Endothelial cell of umbilical vein (primary cell): ENCODE results near the gene RAMP3. TPM values are rescaled to one million over a fixed set of nuclear protein-coding genes. Genes with fewer than 3 reads are reported as not detected.

ENCODE experiments used
- BruUV-seq: library from RNA; stranded (reverse); fragments of 400-500 nt; replicated peaks from 2 replicates; lab custom pipeline; 2021; lab: Mats Ljungman, UMichigan
- CTCF ChIA-PET: fragments of 300-600, 350-600 bp; sonication (Branson Sonifier 250); formaldehyde crosslinking; loops from one replicate; lab custom pipeline; 2021; ENCODE audit warnings: antibody characterized with exemption, inconsistent platforms; lab: Charles Lee
- POLR2A ChIA-PET: fragments of 300-600, 350-600 bp; sonication (Branson Sonifier 250); formaldehyde crosslinking; loops from one replicate; lab custom pipeline; 2021; ENCODE audit warnings: antibody characterized with exemption, inconsistent platforms; lab: Charles Lee
- DNase-seq: peaks from one replicate; pipeline ENCODE4 v3.0.0-alpha.2; 2011; ENCODE audit warnings: low read depth, low spot score
- FAIRE-seq: peaks from 2 replicates; lab custom pipeline; 2011; peaks lifted over from hg19 to GRCh38; lab: Jason Lieb, UNC
- H2AFZ ChIP-seq: 2 replicates; pipeline ENCODE4 v1.6.0; 2012; ENCODE audit warnings: low read depth, low read length, control low read depth, inconsistent platforms
- H3K27ac ChIP-seq: 2 replicates; pipeline ENCODE4 v1.5.1; 2011; ENCODE audit warnings: low read depth, mild to moderate bottlenecking, control low read depth, low read length, moderate library complexity; ENCODE audit not compliant: insufficient read depth
- H3K27me3 ChIP-seq, 2 experiments: 2 replicates each; pipeline versions ENCODE4 v1.6.0 to v1.6.1; 2011; ENCODE audit warnings: low read length in 2 of 2, mixed read lengths in 1 of 2; ENCODE audit not compliant: control insufficient read depth in 2 of 2, insufficient read depth in 2 of 2
- H3K36me3 ChIP-seq, 2 experiments: 2 replicates in 1 of 2; 3 replicates in 1 of 2; pipeline ENCODE4 v1.5.1; 2011; ENCODE audit warnings: low read length in 2 of 2, mild to moderate bottlenecking in 1 of 2, moderate library complexity in 1 of 2; ENCODE audit not compliant: control insufficient read depth in 2 of 2, insufficient read depth in 2 of 2; ENCODE audit errors: extremely low read depth in 1 of 2
- H3K4me1 ChIP-seq: 3 replicates; pipeline ENCODE4 v1.5.1; 2011; ENCODE audit warnings: mild to moderate bottlenecking, low read length; ENCODE audit not compliant: control insufficient read depth, insufficient read depth; ENCODE audit errors: extremely low read depth
- H3K4me2 ChIP-seq: 2 replicates; pipeline ENCODE4 v1.6.1; 2011; ENCODE audit warnings: low read length, control low read depth, mixed read lengths; ENCODE audit not compliant: insufficient read depth
- H3K4me3 ChIP-seq, 3 experiments: fragments of 200-600 bp in 1 of 3; sonication (generic), shearing (Covaris generic) in 1 of 3; replicated peaks in 1 of 3; 2 replicates each; pipeline ENCODE4 v1.5.1; 2011 to 2016; ENCODE audit warnings: control low read depth in 3 of 3, low read length in 3 of 3, mild to moderate bottlenecking in 2 of 3, inconsistent platforms in 1 of 3, low read depth in 1 of 3, moderate library complexity in 1 of 3; ENCODE audit not compliant: insufficient read depth in 1 of 3
- H3K79me2 ChIP-seq: 2 replicates; pipeline ENCODE4 v1.6.0; 2012; ENCODE audit warnings: low read length, inconsistent platforms; ENCODE audit not compliant: control insufficient read depth, insufficient read depth
- H3K9ac ChIP-seq: replicated peaks from 2 replicates; pipeline ENCODE3; 2011; ENCODE audit warnings: low read length, control low read depth; ENCODE audit not compliant: insufficient read depth; ENCODE audit errors: extremely low read depth
- H3K9me1 ChIP-seq: replicated peaks from 3 replicates; pipeline ENCODE4 v1.6.0; 2011; ENCODE audit warnings: mild to moderate bottlenecking, low read length; ENCODE audit not compliant: control insufficient read depth, insufficient read depth; ENCODE audit errors: extremely low read depth
- H3K9me3 ChIP-seq: replicated peaks from 2 replicates; pipeline ENCODE4 v1.5.1; 2012; ENCODE audit warnings: low read length, inconsistent platforms; ENCODE audit not compliant: control insufficient read depth, insufficient read depth
- H4K20me1 ChIP-seq: replicated peaks from 2 replicates; pipeline ENCODE3; 2011; ENCODE audit warnings: mild to moderate bottlenecking, low read length; ENCODE audit not compliant: control insufficient read depth, insufficient read depth; ENCODE audit errors: extremely low read depth
- CTCF ChIP-seq, 2 donors: IDR thresholded peaks; 1 replicate in 1 of 2; 2 replicates in 1 of 2; pipeline ENCODE4 v1.5.1; 2011; ENCODE audit warnings: low read length in 2 of 2, mild to moderate bottlenecking in 2 of 2, moderate library complexity in 2 of 2, control low read depth in 1 of 2, inconsistent platforms in 1 of 2, low read depth in 1 of 2; ENCODE audit not compliant: insufficient read depth in 1 of 2; ENCODE audit errors: extremely low read depth in 1 of 2
- EZH2 ChIP-seq: IDR thresholded peaks from 2 replicates; pipeline ENCODE4 v1.6.1; 2012; ENCODE audit warnings: borderline replicate concordance, low read depth, mild to moderate bottlenecking, moderate library complexity, low read length, inconsistent platforms; ENCODE audit not compliant: severe bottlenecking
- FOS ChIP-seq: IDR thresholded peaks from 2 replicates; pipeline ENCODE4 v1.6.1; 2011; ENCODE audit warnings: mild to moderate bottlenecking, low read length, moderate library complexity, borderline replicate concordance; ENCODE audit not compliant: insufficient read depth
- GATA2 ChIP-seq: IDR thresholded peaks from 2 replicates; pipeline ENCODE4 v1.7.0; 2011; ENCODE audit warnings: low read depth, mild to moderate bottlenecking, moderate library complexity, mixed read lengths, low read length; ENCODE audit not compliant: insufficient read length, insufficient read depth
- JUN ChIP-seq: IDR thresholded peaks from 2 replicates; pipeline ENCODE4 v1.6.1; 2011; ENCODE audit warnings: borderline replicate concordance, low read depth; ENCODE audit not compliant: insufficient read length, insufficient read depth
- MAX ChIP-seq: IDR thresholded peaks from 2 replicates; pipeline ENCODE4 v1.6.1; 2011; ENCODE audit not compliant: insufficient read depth, insufficient read length
- MYC ChIP-seq: IDR thresholded peaks from one replicate; pipeline ENCODE4 v1.6.1; 2011; ENCODE audit warnings: mild to moderate bottlenecking, low read depth, low read length
- POLR2A ChIP-seq: IDR thresholded peaks from 2 replicates; pipeline ENCODE4 v1.6.1; 2012; ENCODE audit warnings: low read depth, mild to moderate bottlenecking, control low read depth, low read length
- POLR2AphosphoS5 ChIP-seq: IDR thresholded peaks from 2 replicates; pipeline ENCODE4 v1.6.1; 2012; ENCODE audit warnings: low read depth, mild to moderate bottlenecking, control low read depth, low read length, moderate library complexity; ENCODE audit not compliant: insufficient read depth
- dilution Hi-C: fragments of 300-500 bp; cut with MboI; formaldehyde crosslinking; loops from one replicate; pipeline ENCODE4 v1.15.0; 2019; ENCODE audit warnings: low sequenced_read_pairs; ENCODE audit not compliant: extremely low pct_ligation_motif_present
- intact Hi-C: fragments of 100-400 bp; cut with micrococcal nuclease; formaldehyde crosslinking; loops from one replicate; pipeline ENCODE4 v1.10.0; 2022
- polyA plus RNA-seq, 4 experiments: library from polyadenylated mRNA; depleted of rRNA in 3 of 4; stranded (reverse) in 3 of 4; unstranded in 1 of 4; fragments of >200 nt; gene quantifications; 2 replicates each; pipeline versions ENCODE4 v1.2.1 to v1.2.3, GENCODE V29; 2011 to 2012; ENCODE audit warnings: missing spikeins in 1 of 4
- total RNA-seq: library from RNA; stranded (reverse); gene quantifications from 2 replicates; pipeline ENCODE4 v1.2.3, GENCODE V29; 2021

The RAMP3 gene
- total and polyA plus RNA-seq, 2 donors (not counting 3 experiments of a cell fraction or from before 2014, with no cell fraction given) = not detected

- Histone ChIP-seq H2AFZ (no peak overlapping the region), H3K4me2 (no peak overlapping the region), H3K27me3 (peaks cover 4 to 8% of the 10 kb centered on the region in 2 experiments), H3K9me1 (no peaks in the 10 kb centered on the region), H3K4me3 (no peak overlapping the region), H3K27ac (no peak overlapping the region), H3K79me2 (no peaks in the 10 kb centered on the region), H3K4me1 (no peaks in the 10 kb centered on the region), H3K9ac (no peak overlapping the region), H3K9me3 (no peaks in the 10 kb centered on the region), H4K20me1 (no peaks in the 10 kb centered on the region), H3K36me3 (no peaks in the 10 kb centered on the region)
- FAIRE-seq (no peak), DNase-seq (no peak)
- dilution Hi-C loops = no loop called here
- intact Hi-C loops = no loop called here
- CTCF ChIA-PET = interaction anchor here (1.5 kb wide), 1 partner anchor 167 kb away, joined by 5 read pairs; no protein-coding TSS in a partner anchor
- TF ChIP-seq MYC = no peak
- TF ChIP-seq MAX = no peak
- no peak for TF ChIP-seq POLR2AphosphoS5
- TF ChIP-seq GATA2 = no peak
- TF ChIP-seq JUN = no peak
- TF ChIP-seq POLR2A = no peak
- no peak for TF ChIP-seq CTCF (IDR thresholded peaks at IDR 0.05; ENCODE audit: extremely low read depth in 1 of 2, insufficient read depth in 1 of 2, low read depth in 1 of 2, low read length in 2 of 2)
- no peak for TF ChIP-seq FOS
- TF ChIP-seq EZH2 = no peak
- no TSS peak for BruUV-seq
- POLR2A ChIA-PET = no interaction called here
Measured at GRCh38 chr7:45140827-45141226, 16.8 kb upstream of the RAMP3 start.
